ENCODE results near the gene S100Z. TPM values are rescaled to one million over a fixed set of nuclear protein-coding genes. Genes with fewer than 3 reads are reported as not detected.

Gene S100Z
- total RNA-seq, 3 donors from 2014 or later, result 0.78 TPM; not detected in 2

GRCh38 chr5:76867038-76867437, 17.2 kb downstream of the S100Z start:
- Histone ChIP-seq H3K4me1 (ENCODE audit: low read depth) (peaks cover 4% of the 10 kb centered on the region), H3K9me3 (no peaks in the 10 kb centered on the region), H3K4me3 (no peak overlapping the region), H3K36me3 (ENCODE audit: low read depth) (no peaks in the 10 kb centered on the region)
- intact Hi-C loops (cut with DNase I, micrococcal nuclease), result loop anchor here in 1 of 2 donors (10.0 kb wide), 1 partner anchor 628 kb away; the partner anchor contains the start of gene WDR41
- peak; percentile 35 for ATAC-seq
- DNase-seq, result no peak
- TF ChIP-seq CTCF (IDR thresholded peaks at IDR 0.05), result no peak

- no peaks in the 10 kb centered on the region for H3K9me3 ChIP-seq
- intact Hi-C loops (cut with DNase I, micrococcal nuclease), result loop anchor here in 1 of 2 donors (10.0 kb wide), 1 partner anchor 627 kb away; the partner anchor contains the start of gene WDR41
- ATAC-seq, result peak; percentile 86
- TF ChIP-seq CTCF (IDR thresholded peaks at IDR 0.05), result peak; percentile 65
- H3K4me1 ChIP-seq (ENCODE audit: low read depth), result peaks cover 2% of the 10 kb centered on the region
- H3K36me3 ChIP-seq (ENCODE audit: low read depth), result no peaks in the 10 kb centered on the region
- no peak overlapping the region for H3K4me3 ChIP-seq
- peak in 2 of 3 donors; percentile 62 to 87 for DNase-seq
Measured at GRCh38 chr5:76867827-76868693, 18.2 kb downstream of the S100Z start.

- intact Hi-C loops (cut with DNase I, micrococcal nuclease), result no loop called here
- ATAC-seq (no peak), DNase-seq (no peak)
- no peak overlapping the region for H3K4me3 ChIP-seq
- H3K4me1 ChIP-seq (ENCODE audit: low read depth), result peaks cover 5% of the 10 kb centered on the region
- no peaks in the 10 kb centered on the region for H3K9me3 ChIP-seq
- H3K36me3 ChIP-seq (ENCODE audit: low read depth), result no peaks in the 10 kb centered on the region
- no peak for TF ChIP-seq CTCF (IDR thresholded peaks at IDR 0.05)
Measured at GRCh38 chr5:76870046-76870445, 20.2 kb downstream of the S100Z start.

- ATAC-seq, result peak; percentile 62
- no peak overlapping the region for H3K4me3 ChIP-seq
- peaks cover 5% of the 10 kb centered on the region for H3K4me1 ChIP-seq (ENCODE audit: low read depth)
- no peaks in the 10 kb centered on the region for H3K36me3 ChIP-seq (ENCODE audit: low read depth)
- intact Hi-C loops (cut with DNase I, micrococcal nuclease), result no loop called here
- DNase-seq, result no peak
- no peak for TF ChIP-seq CTCF (IDR thresholded peaks at IDR 0.05)
- H3K9me3 ChIP-seq, result no peaks in the 10 kb centered on the region
Measured at GRCh38 chr5:76874088-76874581, 24.3 kb downstream of the S100Z start.

- ATAC-seq, result no peak
- Histone ChIP-seq H3K4me3 (no peak overlapping the region), H3K36me3 (ENCODE audit: low read depth) (no peaks in the 10 kb centered on the region), H3K4me1 (ENCODE audit: low read depth) (no peaks in the 10 kb centered on the region), H3K9me3 (no peaks in the 10 kb centered on the region)
- no peak for TF ChIP-seq CTCF (IDR thresholded peaks at IDR 0.05)
- DNase-seq, result no peak
- intact Hi-C loops (cut with DNase I, micrococcal nuclease), result no loop called here
Measured at GRCh38 chr5:76888733-76889300, 39.0 kb downstream of the S100Z start.

Measured in mucosa of descending colon (tissue), 3 donors.